GM19395 (cell line): ENCODE data around the gene CTNNBL1.
"Not testable (repeated sequence)": the region's sequence is repeated elsewhere in the genome, so short reads cannot be mapped to it uniquely, and the experiment has no call there.

ENCODE experiments used
- ATAC-seq: cut with Tn5 transposase; IDR thresholded peaks from one replicate; pipeline ENCODE4 v1.9.1; 2021; ENCODE audit warnings: mild to moderate bottlenecking, moderate library complexity; ENCODE audit not compliant: unreplicated experiment

CTNNBL1 gene

GRCh38 chr20:37704955-37705354 lies 11.1 kb downstream of the CTNNBL1 start:
- ATAC-seq: no peak

- ATAC-seq: no peak
These were observed 12.5 kb downstream of the CTNNBL1 start for GRCh38 chr20:37706298-37706697.

GRCh38 chr20:37711001-37711400 lies 17.2 kb downstream of the CTNNBL1 start:
- no peak for ATAC-seq

GRCh38 chr20:37711994-37712964 lies 18.4 kb downstream of the CTNNBL1 start:
- ATAC-seq: no peak

- ATAC-seq: no peak
These were observed 19.6 kb downstream of the CTNNBL1 start for GRCh38 chr20:37713396-37713795.

- ATAC-seq: no peak
These were observed 21.3 kb downstream of the CTNNBL1 start for GRCh38 chr20:37714978-37715672.

GRCh38 chr20:37721751-37722150 lies 27.9 kb downstream of the CTNNBL1 start:
- ATAC-seq: no peak

GRCh38 chr20:37722312-37722711 lies 28.5 kb downstream of the CTNNBL1 start:
- not testable (repeated sequence) for ATAC-seq

- no peak for ATAC-seq
These were observed 29.8 kb downstream of the CTNNBL1 start for GRCh38 chr20:37723668-37724067.

GRCh38 chr20:37725165-37725564 lies 31.3 kb downstream of the CTNNBL1 start:
- no peak for ATAC-seq

GRCh38 chr20:37725855-37726254 lies 32.0 kb downstream of the CTNNBL1 start:
- no peak for ATAC-seq

- ATAC-seq: no peak
These were observed 32.5 kb downstream of the CTNNBL1 start for GRCh38 chr20:37726321-37726720.

GRCh38 chr20:37726971-37727956 lies 33.4 kb downstream of the CTNNBL1 start:
- ATAC-seq: no peak

- ATAC-seq: no peak
These were observed 34.3 kb downstream of the CTNNBL1 start for GRCh38 chr20:37727957-37728634.

GRCh38 chr20:37728635-37728983 lies 34.8 kb downstream of the CTNNBL1 start:
- no peak for ATAC-seq

- ATAC-seq: no peak
These were observed 35.6 kb downstream of the CTNNBL1 start for GRCh38 chr20:37729452-37729851.

- ATAC-seq: no peak
These were observed 36.1 kb downstream of the CTNNBL1 start for GRCh38 chr20:37729909-37730308.

GRCh38 chr20:37733416-37733815 lies 39.6 kb downstream of the CTNNBL1 start:
- no peak for ATAC-seq

- no peak for ATAC-seq
These were observed 40.6 kb downstream of the CTNNBL1 start for GRCh38 chr20:37734228-37734985.

GRCh38 chr20:37735541-37735940 lies 41.7 kb downstream of the CTNNBL1 start:
- no peak for ATAC-seq
